GM18526 (cell line): ENCODE measurements around the gene ATP7B.

Experiments used
- POLR2A ChIP-seq: IDR thresholded peaks from 3 replicates; pipeline ENCODE4 v1.6.1; 2011; ENCODE audit not compliant: insufficient read length; ENCODE audit errors: extremely low read depth

ATP7B gene

GRCh38 chr13:51996641-51997040 is 14.6 kb downstream of the ATP7B start:
- TF ChIP-seq POLR2A: no peak

- TF ChIP-seq POLR2A: no peak
These were observed 15.3 kb downstream of the ATP7B start for GRCh38 chr13:51995677-51996551.

- TF ChIP-seq POLR2A: no peak
These were observed 17.5 kb downstream of the ATP7B start for GRCh38 chr13:51993713-51994112.

GRCh38 chr13:51988988-51989618 is 22.1 kb downstream of the ATP7B start:
- TF ChIP-seq POLR2A: no peak

- TF ChIP-seq POLR2A: no peak
These were observed 29.9 kb downstream of the ATP7B start for GRCh38 chr13:51981355-51981754.

- no peak for TF ChIP-seq POLR2A
These were observed 30.3 kb downstream of the ATP7B start for GRCh38 chr13:51980908-51981307.

- TF ChIP-seq POLR2A: no peak
These were observed 32.3 kb downstream of the ATP7B start for GRCh38 chr13:51978796-51979556.

GRCh38 chr13:51977625-51978024 is 33.6 kb downstream of the ATP7B start:
- no peak for TF ChIP-seq POLR2A

- TF ChIP-seq POLR2A: no peak
These were observed 34.4 kb downstream of the ATP7B start for GRCh38 chr13:51976890-51977289.

- no peak for TF ChIP-seq POLR2A
These were observed 34.8 kb downstream of the ATP7B start for GRCh38 chr13:51976423-51976822.

GRCh38 chr13:51974482-51974881 is 36.8 kb downstream of the ATP7B start:
- no peak for TF ChIP-seq POLR2A

GRCh38 chr13:51971520-51972426 is 39.5 kb downstream of the ATP7B start:
- no peak for TF ChIP-seq POLR2A

GRCh38 chr13:51970349-51970748 is 40.9 kb downstream of the ATP7B start:
- TF ChIP-seq POLR2A: no peak

- TF ChIP-seq POLR2A: no peak
These were observed 43.5 kb downstream of the ATP7B start for GRCh38 chr13:51967482-51968446.
